ENCODE results near the gene SYNJ2.

SYNJ2 gene

GRCh38 chr6:157982563-157983405 lies 1.1 kb downstream of the SYNJ2 start:
- no peak for DNase-seq

- no peak for DNase-seq
Measured at GRCh38 chr6:157983406-157984119, 1.9 kb downstream of the SYNJ2 start.

- no peak for DNase-seq
Measured at GRCh38 chr6:157984128-157984527, 2.5 kb downstream of the SYNJ2 start.

- no peak for DNase-seq
Measured at GRCh38 chr6:157984686-157985225, 3.1 kb downstream of the SYNJ2 start.

GRCh38 chr6:157985378-157986155 lies 3.9 kb downstream of the SYNJ2 start:
- peak; percentile 74 for DNase-seq

GRCh38 chr6:157987788-157988699 lies 6.4 kb downstream of the SYNJ2 start:
- DNase-seq = no peak

GRCh38 chr6:157988700-157989063 lies 7.0 kb downstream of the SYNJ2 start:
- DNase-seq = no peak

- no peak for DNase-seq
Measured at GRCh38 chr6:157989541-157990289, 8.1 kb downstream of the SYNJ2 start.

- no peak for DNase-seq
Measured at GRCh38 chr6:157990321-157991066, 8.8 kb downstream of the SYNJ2 start.

- no peak for DNase-seq
Measured at GRCh38 chr6:157991067-157991432, 9.4 kb downstream of the SYNJ2 start.

- DNase-seq = no peak
Measured at GRCh38 chr6:157993076-157993475, 11.4 kb downstream of the SYNJ2 start.

GRCh38 chr6:157994125-157994795 lies 12.6 kb downstream of the SYNJ2 start:
- no peak for DNase-seq

GRCh38 chr6:157995458-157995857 lies 13.8 kb downstream of the SYNJ2 start:
- DNase-seq = no peak

GRCh38 chr6:157996201-157996712 lies 14.6 kb downstream of the SYNJ2 start:
- no peak for DNase-seq

- no peak for DNase-seq
Measured at GRCh38 chr6:157996918-157997702, 15.4 kb downstream of the SYNJ2 start.

GRCh38 chr6:157997893-157998608 lies 16.4 kb downstream of the SYNJ2 start:
- DNase-seq = no peak

- no peak for DNase-seq
Measured at GRCh38 chr6:157998707-157999167, 17.1 kb downstream of the SYNJ2 start.
